Upper lobe of left lung (tissue), 6 donors: ENCODE data around the gene CACFD1. TPM values are rescaled to one million over a fixed set of nuclear protein-coding genes. Genes with fewer than 3 reads are reported as not detected.

ENCODE experiments used
- ATAC-seq, 2 donors: fragments of 200-7000 bp; cut with Tn5 transposase; one replicate each; pipeline ENCODE4 v1.9.1; 2022; ENCODE audit warnings: mild to moderate bottlenecking in 2 of 2, moderate library complexity in 2 of 2; ENCODE audit not compliant: low FRiP score in 2 of 2
- DNase-seq, 2 donors: peaks; one replicate each; pipeline ENCODE4 v3.0.0-alpha.2; 2019 to 2020
- H3K27ac ChIP-seq, 4 donors: fragments of 200-600 bp; sonication (generic); one replicate each; pipeline ENCODE4 v1.5.1; 2016 to 2019
- H3K27me3 ChIP-seq, 4 donors: fragments of 200-600 bp; sonication (generic); one replicate each; pipeline ENCODE4 v1.5.1; 2017 to 2019
- H3K36me3 ChIP-seq, 4 donors: fragments of 200-600 bp; sonication (generic); one replicate each; pipeline ENCODE4 v1.5.1; 2016 to 2019
- H3K4me1 ChIP-seq, 4 donors: fragments of 200-600 bp; sonication (generic); one replicate each; pipeline ENCODE4 v1.5.1; 2018 to 2019
- H3K4me3 ChIP-seq, 4 donors: fragments of 200-600 bp; sonication (generic); one replicate each; pipeline ENCODE4 v1.5.1; 2017 to 2019; ENCODE audit warnings: mild to moderate bottlenecking in 2 of 4, moderate library complexity in 1 of 4
- H3K9me3 ChIP-seq, 4 donors: fragments of 200-600 bp; sonication (generic); one replicate each; pipeline ENCODE4 v1.5.1; 2018 to 2019
- CTCF ChIP-seq, 6 experiments: fragments of 450-650 bp in 4 of 6; fragments of 200-600 bp in 2 of 6; sonication (generic) in 2 of 6; IDR thresholded peaks; one replicate each; pipeline ENCODE4 v1.5.1; 2016 to 2019; ENCODE audit warnings: antibody characterized with exemption in 6 of 6
- EP300 ChIP-seq, 4 donors: sonication (generic); formaldehyde crosslinking; IDR thresholded peaks; one replicate each; pipeline ENCODE4 v1.5.1; 2017; ENCODE audit warnings: antibody characterized with exemption in 4 of 4, control low read depth in 2 of 4
- POLR2A ChIP-seq, 4 donors: fragments of 450-650 bp; IDR thresholded peaks; one replicate each; pipeline ENCODE4 v1.5.1; 2016 to 2017; ENCODE audit warnings: antibody characterized with exemption in 4 of 4, mild to moderate bottlenecking in 2 of 4
- POLR2AphosphoS5 ChIP-seq, 2 donors: sonication (generic); formaldehyde crosslinking; IDR thresholded peaks; one replicate each; pipeline ENCODE4 v1.5.1; 2017; ENCODE audit warnings: antibody characterized with exemption in 2 of 2
- WGBS, 2 donors: methylation state at CpG; one replicate each; pipeline ENCODE4 v1.1.5; 2017 to 2018; 5-methylcytosine and 5-hydroxymethylcytosine counted together
- total RNA-seq, 6 donors: library from RNA; depleted of rRNA in 4 of 6; stranded (reverse); fragments of >200 nt in 4 of 6; gene quantifications; one replicate each; pipeline versions ENCODE4 v1.1.0 to v1.2.1, GENCODE V29; 2016 to 2021
- donor health status: DM: no; HTN: no; CAD: no; lungs with moderate emphysema.
- donor health status: DM: no; HTN: yes; CAD: no; lungs with severe emphysema.

CACFD1 gene
- total RNA-seq, 6 donors from 2014 or later: 31.1 to 52.8 (median 38.5) TPM

GRCh38 chr9:133437753-133438531, 21.8 kb upstream of the CACFD1 start:
- 93 to 100% methylated on average over 1 to 20 of the region's 20 CpGs for WGBS, 2 donors
- Histone ChIP-seq H3K9me3 (no peaks in the 10 kb centered on the region), H3K4me1 (no peaks in the 10 kb centered on the region), H3K27ac (no peak overlapping the region), H3K36me3 (no peaks in the 10 kb centered on the region), H3K4me3 (no peak overlapping the region), H3K27me3 (no peaks in the 10 kb centered on the region)
- DNase-seq (no peak), ATAC-seq (no peak)
- TF ChIP-seq POLR2AphosphoS5 (IDR thresholded peaks at IDR 0.05) (no peak), EP300 (IDR thresholded peaks at IDR 0.05) (no peak), POLR2A (IDR thresholded peaks at IDR 0.05) (no peak), CTCF (IDR thresholded peaks at IDR 0.05) (no peak)

- DNase-seq (no peak), ATAC-seq (no peak)
- WGBS, 2 donors: 69 to 89% methylated on average over 4 of the region's 4 CpGs
- Histone ChIP-seq H3K4me1 (no peaks in the 10 kb centered on the region), H3K27ac (no peak overlapping the region), H3K27me3 (no peaks in the 10 kb centered on the region), H3K4me3 (no peak overlapping the region), H3K9me3 (no peaks in the 10 kb centered on the region), H3K36me3 (no peaks in the 10 kb centered on the region)
- no peak for TF ChIP-seq EP300 (IDR thresholded peaks at IDR 0.05)
- TF ChIP-seq POLR2AphosphoS5 (IDR thresholded peaks at IDR 0.05): no peak
- TF ChIP-seq POLR2A (IDR thresholded peaks at IDR 0.05): no peak
Measured at GRCh38 chr9:133439337-133439736, 20.4 kb upstream of the CACFD1 start.

GRCh38 chr9:133440874-133441273, 18.9 kb upstream of the CACFD1 start:
- Histone ChIP-seq H3K27ac (no peak overlapping the region), H3K36me3 (no peaks in the 10 kb centered on the region), H3K4me3 (no peak overlapping the region), H3K27me3 (no peaks in the 10 kb centered on the region), H3K9me3 (no peaks in the 10 kb centered on the region), H3K4me1 (no peaks in the 10 kb centered on the region)
- WGBS, 2 donors: 93 to 94% methylated on average over 12 of the region's 12 CpGs
- no peak for TF ChIP-seq EP300 (IDR thresholded peaks at IDR 0.05)
- TF ChIP-seq CTCF (IDR thresholded peaks at IDR 0.05): no peak
- TF ChIP-seq POLR2AphosphoS5 (IDR thresholded peaks at IDR 0.05): no peak
- no peak for TF ChIP-seq POLR2A (IDR thresholded peaks at IDR 0.05)
- ATAC-seq (no peak), DNase-seq (no peak)

GRCh38 chr9:133441571-133441970, 18.2 kb upstream of the CACFD1 start:
- ATAC-seq: no peak
- WGBS, 2 donors: 64 to 89% methylated on average over 4 to 5 of the region's 5 CpGs

GRCh38 chr9:133443248-133443647, 16.5 kb upstream of the CACFD1 start:
- no peak overlapping the region for H3K4me3 ChIP-seq
- H3K36me3 ChIP-seq: no peaks in the 10 kb centered on the region
- 90 to 100% methylated on average over 1 to 4 of the region's 15 CpGs for WGBS, 2 donors
- H3K9me3 ChIP-seq: no peaks in the 10 kb centered on the region
- no peaks in the 10 kb centered on the region for H3K27me3 ChIP-seq
- no peaks in the 10 kb centered on the region for H3K4me1 ChIP-seq
- no peak for ATAC-seq
- no peak overlapping the region for H3K27ac ChIP-seq
- no peak for DNase-seq
- TF ChIP-seq CTCF (IDR thresholded peaks at IDR 0.05): no peak
- no peak for TF ChIP-seq POLR2A (IDR thresholded peaks at IDR 0.05)

More at GRCh38 chr9:133441571-133441970, 18.2 kb upstream of the CACFD1 start:
- H3K36me3 ChIP-seq: no peaks in the 10 kb centered on the region
- H3K27ac ChIP-seq: no peak overlapping the region
- no peak for DNase-seq
- H3K4me3 ChIP-seq: no peak overlapping the region
- TF ChIP-seq CTCF (IDR thresholded peaks at IDR 0.05) (no peak), POLR2A (IDR thresholded peaks at IDR 0.05) (no peak), POLR2AphosphoS5 (IDR thresholded peaks at IDR 0.05) (no peak), EP300 (IDR thresholded peaks at IDR 0.05) (no peak)
- no peaks in the 10 kb centered on the region for H3K9me3 ChIP-seq
- no peaks in the 10 kb centered on the region for H3K27me3 ChIP-seq
- H3K4me1 ChIP-seq: no peaks in the 10 kb centered on the region
